Stimulated activated CD8-positive, alpha-beta memory T cell treated with anti-CD3 and anti-CD28 coated beads, Interleukin-12 subunit alpha, Interleukin-12 subunit beta, amount 100 ng/mL, for 1 hour (primary cell): Measurements from ENCODE around the gene SYCE1L.
A peak's percentile ranks its signal among the peaks of the same experiment; 100 is the strongest.
"Not testable (repeated sequence)": the region's sequence is repeated elsewhere in the genome, so short reads cannot be mapped to it uniquely, and the experiment has no call there.

Source experiments
- DNase-seq: peaks from one replicate; pipeline ENCODE4 v3.0.0-alpha.2; 2020; ENCODE audit warnings: low read depth

Gene SYCE1L

DNA sequence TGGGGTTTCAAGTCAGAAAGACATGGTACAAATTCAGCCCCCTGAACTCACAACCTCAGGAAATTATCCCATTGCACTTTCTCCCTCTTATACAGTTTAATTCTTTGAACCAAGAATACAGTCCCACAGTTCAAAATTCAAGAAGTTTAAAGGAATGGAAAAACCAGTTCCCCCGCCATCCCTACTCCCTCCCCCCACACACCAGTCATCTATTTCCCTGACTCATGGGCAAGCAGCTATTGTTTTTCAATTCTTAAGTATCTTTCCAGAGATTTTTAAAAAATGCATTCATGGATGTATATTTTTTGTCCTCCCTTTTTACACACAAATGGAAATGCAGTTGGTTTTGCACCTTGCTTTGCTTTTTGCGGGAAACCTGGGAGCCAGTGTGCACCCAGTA is 7.3 kb downstream of the SYCE1L start:
- no peak for DNase-seq

DNA sequence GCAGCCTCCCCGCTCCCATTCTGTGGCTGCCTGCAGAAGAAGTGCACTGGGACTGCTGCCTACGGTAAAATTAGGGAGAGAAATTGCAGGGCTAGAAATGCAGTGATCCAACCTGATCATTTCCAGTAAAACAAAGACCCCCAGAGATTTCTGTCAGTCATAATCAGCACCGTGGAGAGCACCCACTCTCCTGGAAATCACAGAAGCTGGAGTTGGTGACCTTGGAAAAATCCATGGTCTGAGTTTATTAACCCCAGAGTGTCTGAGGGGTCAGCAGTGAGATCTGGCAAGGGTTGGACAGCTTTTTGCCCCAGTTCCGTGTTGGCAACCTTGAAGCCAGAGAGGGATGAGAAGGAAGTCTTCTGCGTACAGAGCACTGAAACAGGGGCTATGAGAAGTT is 7.8 kb downstream of the SYCE1L start:
- no peak for DNase-seq

GRCh38 chr16:77208382-77208781 is 9.2 kb downstream of the SYCE1L start:
- no peak for DNase-seq

GRCh38 chr16:77211880-77212740 is 12.9 kb downstream of the SYCE1L start:
- peak; percentile 50 for DNase-seq

GRCh38 chr16:77212741-77213541 is 13.7 kb downstream of the SYCE1L start:
- DNase-seq: peak; percentile 56

- no peak for DNase-seq
These were observed 14.4 kb downstream of the SYCE1L start for GRCh38 chr16:77213542-77214106.

- no peak for DNase-seq
These were observed 15.4 kb downstream of the SYCE1L start for GRCh38 chr16:77214411-77215138.

DNA sequence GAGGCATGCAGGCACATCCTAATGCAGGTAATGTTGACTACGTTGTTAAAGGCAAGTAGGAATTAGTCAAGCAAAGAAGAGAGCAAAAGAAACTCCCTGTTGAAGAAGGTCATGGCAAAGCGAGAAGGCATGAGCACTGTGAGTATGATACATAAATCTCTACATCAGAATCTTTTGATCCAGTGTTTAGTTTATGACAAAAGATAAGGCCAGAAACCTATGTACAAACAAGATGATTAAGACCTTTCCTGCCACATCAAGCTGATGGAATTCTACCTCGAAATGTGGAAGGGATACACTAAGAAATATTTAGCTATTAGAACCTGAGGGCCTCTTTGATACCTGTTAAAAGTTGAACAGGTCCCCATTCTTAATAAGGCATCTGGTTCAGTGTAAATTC is 20.2 kb downstream of the SYCE1L start:
- no peak for DNase-seq

GRCh38 chr16:77220427-77220826 is 21.2 kb downstream of the SYCE1L start:
- DNase-seq: no peak

DNA sequence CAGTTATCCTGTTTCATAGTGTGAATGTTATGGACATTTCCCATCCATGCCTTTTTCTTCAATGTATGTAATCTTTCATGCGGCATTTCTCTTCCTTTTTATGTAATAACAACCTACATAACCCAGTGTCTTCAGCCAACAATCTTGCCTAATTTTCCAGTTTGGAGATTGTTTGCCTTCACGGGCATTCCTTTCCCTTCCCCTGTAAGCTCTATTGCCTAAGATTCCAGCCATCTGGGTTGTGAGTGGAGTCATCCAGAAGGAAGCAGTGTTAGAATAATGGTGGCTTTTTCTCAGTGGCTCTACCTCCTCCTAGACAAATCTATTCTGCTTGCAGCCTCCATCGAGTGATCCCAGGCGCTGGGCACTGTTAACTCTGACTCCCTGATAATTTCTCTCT is 22.3 kb downstream of the SYCE1L start:
- DNase-seq: no peak

DNA sequence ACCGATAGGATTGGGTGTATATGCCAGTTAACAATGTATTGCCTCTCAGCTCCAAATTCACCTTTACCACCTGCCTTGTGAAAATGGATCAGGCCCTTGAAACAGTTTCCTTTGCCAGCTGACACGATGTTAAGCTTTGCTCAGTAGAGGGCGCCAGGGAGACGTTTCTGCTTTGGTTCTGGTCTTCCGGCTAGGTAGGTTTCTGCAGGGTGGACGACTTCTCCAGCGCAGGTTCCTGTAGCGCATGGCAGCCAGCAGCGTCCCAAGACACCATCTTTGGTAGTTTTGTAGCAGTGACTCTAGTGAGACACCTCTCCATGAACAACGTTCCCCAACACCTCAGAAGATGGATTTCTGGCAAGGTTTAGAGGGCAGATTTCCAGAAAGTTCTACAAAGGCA is 24.0 kb downstream of the SYCE1L start:
- DNase-seq: no peak

- DNase-seq: no peak
These were observed 26.0 kb downstream of the SYCE1L start for GRCh38 chr16:77225182-77225581.

GRCh38 chr16:77227745-77228144 is 28.5 kb downstream of the SYCE1L start:
- no peak for DNase-seq

GRCh38 chr16:77231047-77231446 is 31.8 kb downstream of the SYCE1L start:
- DNase-seq: no peak

- DNase-seq: no peak
These were observed 34.8 kb downstream of the SYCE1L start for GRCh38 chr16:77233799-77234519.

GRCh38 chr16:77234611-77235010 is 35.4 kb downstream of the SYCE1L start:
- DNase-seq: no peak

GRCh38 chr16:77236063-77236511 is 36.9 kb downstream of the SYCE1L start:
- peak; percentile 75 for DNase-seq

GRCh38 chr16:77238593-77238992 is 39.4 kb downstream of the SYCE1L start:
- no peak for DNase-seq

GRCh38 chr16:77242471-77242870 is 43.3 kb downstream of the SYCE1L start:
- not testable (repeated sequence) for DNase-seq

DNA sequence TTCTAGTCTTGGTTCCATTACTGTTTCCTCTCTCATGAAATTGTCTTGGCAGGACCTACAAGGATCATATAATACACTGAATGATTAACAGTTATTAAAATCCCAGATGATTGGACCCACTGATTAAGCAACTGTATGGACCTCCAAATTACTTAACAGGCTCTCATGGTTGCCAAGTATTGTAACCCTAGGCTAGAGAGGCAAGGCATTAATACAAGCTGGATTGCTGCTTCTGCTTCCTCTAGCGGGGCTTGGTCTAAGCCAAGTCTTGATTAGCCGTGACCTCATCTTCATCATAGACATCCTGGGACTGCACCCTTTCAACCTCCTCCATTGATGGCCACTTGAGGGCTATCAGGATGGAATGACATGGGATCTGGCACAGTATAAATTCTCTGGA is 46.9 kb downstream of the SYCE1L start:
- no peak for DNase-seq

GRCh38 chr16:77250400-77250799 is 51.2 kb downstream of the SYCE1L start:
- DNase-seq: no peak
